CD14-positive monocyte (primary cell): ENCODE results near the gene TBC1D22A. TPM values are rescaled to one million over a fixed set of nuclear protein-coding genes. Genes with fewer than 3 reads are reported as not detected.

Experiments
- DNase-seq, 3 donors: peaks; one replicate each; pipeline ENCODE4 v3.0.0-alpha.2; 2011 to 2022
- H2AFZ ChIP-seq: 2 replicates; pipeline ENCODE4 v1.6.0; 2012; ENCODE audit warnings: mild to moderate bottlenecking, low read depth, low read length, inconsistent platforms; ENCODE audit not compliant: insufficient read depth, poor library complexity, severe bottlenecking
- H3K27ac ChIP-seq, 2 donors: 1 replicate in 1 of 2; 2 replicates in 1 of 2; pipeline ENCODE4 v1.5.1; 2012 to 2013; ENCODE audit warnings: low read length in 2 of 2, control low read depth in 1 of 2, inconsistent platforms in 1 of 2, low read depth in 1 of 2, mild to moderate bottlenecking in 1 of 2
- H3K27me3 ChIP-seq, 2 donors: one replicate each; pipeline versions ENCODE4 v1.6.0 to v1.6.1; 2011 to 2013; ENCODE audit warnings: low read length in 2 of 2; ENCODE audit not compliant: control insufficient read depth in 2 of 2, insufficient read depth in 2 of 2
- H3K36me3 ChIP-seq, 2 donors: replicated peaks in 1 of 2; 1 replicate in 1 of 2; 2 replicates in 1 of 2; pipeline versions ENCODE4 v1.5.1 to v1.6.1; 2012 to 2013; ENCODE audit warnings: low read length in 2 of 2, control low read depth in 1 of 2, inconsistent platforms in 1 of 2, mild to moderate bottlenecking in 1 of 2; ENCODE audit not compliant: insufficient read depth in 2 of 2, control insufficient read depth in 1 of 2
- H3K4me1 ChIP-seq, 2 donors: 1 replicate in 1 of 2; 2 replicates in 1 of 2; pipeline versions ENCODE4 v1.5.1 to v1.6.1; 2012 to 2013; ENCODE audit warnings: low read length in 2 of 2, control low read depth in 1 of 2, inconsistent platforms in 1 of 2, mild to moderate bottlenecking in 1 of 2, moderate library complexity in 1 of 2; ENCODE audit not compliant: insufficient read depth in 2 of 2, control insufficient read depth in 1 of 2
- H3K4me2 ChIP-seq: replicated peaks from 2 replicates; pipeline ENCODE3; 2012; ENCODE audit warnings: low read length, moderate library complexity, mild to moderate bottlenecking; ENCODE audit not compliant: poor library complexity, severe bottlenecking; ENCODE audit errors: extremely low read depth
- H3K4me3 ChIP-seq, 3 experiments: fragments of 200-600 bp in 1 of 3; sonication (generic) in 1 of 3; replicated peaks in 1 of 3; 1 replicate in 2 of 3; 2 replicates in 1 of 3; pipeline ENCODE4 v1.5.1; 2011 to 2013; ENCODE audit warnings: low read length in 3 of 3, mild to moderate bottlenecking in 3 of 3, control low read depth in 2 of 3, low read depth in 2 of 3, inconsistent platforms in 1 of 3, moderate library complexity in 1 of 3
- H3K79me2 ChIP-seq: 2 replicates; pipeline ENCODE4 v1.6.0; 2012; ENCODE audit warnings: mild to moderate bottlenecking, control low read depth, inconsistent platforms, low read length, moderate library complexity; ENCODE audit not compliant: insufficient read depth
- H3K9ac ChIP-seq: 2 replicates; pipeline ENCODE4 v1.6.0; 2017; ENCODE audit warnings: low read length, mild to moderate bottlenecking; ENCODE audit not compliant: insufficient read depth, poor library complexity, severe bottlenecking
- H3K9me3 ChIP-seq, 2 donors: replicated peaks in 1 of 2; 1 replicate in 1 of 2; 2 replicates in 1 of 2; pipeline versions ENCODE4 v1.5.1 to v1.6.1; 2012 to 2013; ENCODE audit warnings: low read length in 2 of 2, control low read depth in 1 of 2; ENCODE audit not compliant: control insufficient read depth in 1 of 2, insufficient read depth in 1 of 2
- H4K20me1 ChIP-seq: 2 replicates; pipeline ENCODE4 v1.6.0; 2012; ENCODE audit warnings: mild to moderate bottlenecking, low read length, control low read depth, moderate library complexity; ENCODE audit not compliant: insufficient read depth
- H3K27ac Mint-ChIP-seq, 7 donors: one replicate each; pipeline ENCODE4 v1.8.0; 2020; ENCODE audit warnings: mild to moderate bottlenecking in 7 of 7, mixed read lengths in 7 of 7, moderate library complexity in 6 of 7, inconsistent platforms in 2 of 7
- H3K27me3 Mint-ChIP-seq, 3 donors: one replicate each; pipeline ENCODE4 v1.8.0; 2021 to 2022; ENCODE audit warnings: low read depth in 3 of 3, mild to moderate bottlenecking in 3 of 3, mixed read lengths in 3 of 3, moderate library complexity in 3 of 3, inconsistent platforms in 1 of 3
- H3K36me3 Mint-ChIP-seq, 2 donors: one replicate each; pipeline ENCODE4 v1.8.0; 2020; ENCODE audit warnings: mixed read lengths in 2 of 2, inconsistent platforms in 1 of 2, mild to moderate bottlenecking in 1 of 2
- H3K4me1 Mint-ChIP-seq: one replicate; pipeline ENCODE4 v1.8.0; 2020; ENCODE audit warnings: mild to moderate bottlenecking, mixed read lengths
- H3K4me3 Mint-ChIP-seq, 2 donors: one replicate each; pipeline ENCODE4 v1.8.0; 2020; ENCODE audit warnings: mild to moderate bottlenecking in 2 of 2, mixed read lengths in 2 of 2, moderate library complexity in 1 of 2
- H3K9me3 Mint-ChIP-seq, 7 donors: one replicate each; pipeline ENCODE4 v1.8.0; 2020 to 2022; ENCODE audit warnings: mixed read lengths in 7 of 7, mild to moderate bottlenecking in 6 of 7, moderate library complexity in 6 of 7, inconsistent platforms in 2 of 7
- WGBS: methylation state at CpG from one replicate; pipeline ENCODE4 v1.1.5; 2013; ENCODE audit warnings: missing lambda C conversion rate; ENCODE audit not compliant: insufficient coverage; 5-methylcytosine and 5-hydroxymethylcytosine counted together
- intact Hi-C, 2 donors: fragments of 100-400 bp; cut with micrococcal nuclease; formaldehyde crosslinking; loops; one replicate each; pipeline versions ENCODE4 v1.15.0 to v1.15.1; 2023
- polyA plus RNA-seq, 3 donors: library from polyadenylated mRNA; depleted of rRNA in 1 of 3; unstranded in 2 of 3; stranded (reverse) in 1 of 3; fragments of 300-500 nt in 2 of 3; fragments of >200 nt in 1 of 3; fragmentation: Illumina TruSeq in 2 of 3; gene quantifications; 1 replicate in 2 of 3; 2 replicates in 1 of 3; pipeline ENCODE4 v1.2.3, GENCODE V29; 2012 to 2021
- TF ChIP-seq, protein P1 (sequence below): fragments of 200-600 bp; IDR thresholded peaks from one replicate; pipeline ENCODE4 v1.8.0; 2022; ENCODE audit warnings: antibody characterized with exemption, mild to moderate bottlenecking

TBC1D22A gene
- polyA plus RNA-seq, 3 donors: 25.9 to 36.2 (median 29.5) TPM

DNA sequence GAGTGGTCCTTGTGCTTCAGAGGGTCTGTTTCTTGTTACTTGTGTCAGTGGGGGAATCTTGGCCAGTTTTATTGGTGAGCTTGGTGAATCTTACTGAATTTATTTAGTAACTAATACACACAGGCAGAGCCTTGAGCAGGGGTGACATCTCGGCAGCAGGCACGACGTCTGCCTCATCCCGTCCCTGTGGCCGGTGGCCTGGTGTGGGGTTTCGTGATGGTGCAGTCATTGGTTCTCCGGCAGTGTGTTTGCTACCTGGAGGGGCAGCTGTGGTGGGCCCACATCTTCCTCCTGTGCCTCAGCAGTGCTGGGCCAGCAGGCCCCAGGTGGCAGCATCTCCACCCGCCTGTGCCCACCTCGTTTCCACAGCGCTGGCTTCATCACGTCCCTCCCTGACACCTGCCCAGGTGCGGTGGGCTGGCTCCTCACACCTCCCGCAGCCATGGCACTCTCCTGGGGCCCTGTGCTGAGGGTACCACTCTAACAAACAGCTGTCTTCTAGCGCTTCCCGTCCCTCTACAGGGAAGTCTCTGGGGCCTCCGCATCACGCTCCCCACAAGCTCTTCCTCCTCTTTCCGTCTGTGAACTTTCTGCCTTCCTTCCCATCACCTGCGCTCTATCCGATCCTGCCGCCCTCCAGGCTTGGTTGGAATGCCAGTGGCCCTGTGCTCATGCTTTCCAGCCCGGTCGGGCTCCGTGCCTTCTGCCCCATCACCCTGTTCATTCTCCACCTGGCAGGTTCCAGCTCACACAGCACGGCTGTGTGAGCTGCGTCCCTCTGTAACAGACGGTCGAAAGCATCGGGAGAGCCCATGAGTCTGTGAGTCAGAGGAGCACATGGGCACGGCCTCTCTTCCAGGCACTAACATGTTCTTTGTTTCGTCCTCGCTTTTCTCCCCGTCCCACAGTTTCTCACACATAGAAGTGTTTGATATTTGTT is 203.4 kb downstream of the TBC1D22A start:
- 97% methylated on average over 29 of the region's 33 CpGs for WGBS
- DNase-seq: no peak
- Histone ChIP-seq H3K4me1 (peaks cover 0 to 2% of the 10 kb centered on the region in 2 donors), H3K4me2 (no peak overlapping the region), H3K9ac (no peak overlapping the region), H3K36me3 (peaks cover 4 to 13% of the 10 kb centered on the region in 2 donors), H4K20me1 (peaks cover 99% of the 10 kb centered on the region), H3K9me3 (no peaks in the 10 kb centered on the region), H3K4me3 (no peak overlapping the region), H3K27ac (no peak overlapping the region), H3K79me2 (no peaks in the 10 kb centered on the region), H2AFZ (no peak overlapping the region), H3K27me3 (no peaks in the 10 kb centered on the region)
- TF ChIP-seq, protein P1, sequence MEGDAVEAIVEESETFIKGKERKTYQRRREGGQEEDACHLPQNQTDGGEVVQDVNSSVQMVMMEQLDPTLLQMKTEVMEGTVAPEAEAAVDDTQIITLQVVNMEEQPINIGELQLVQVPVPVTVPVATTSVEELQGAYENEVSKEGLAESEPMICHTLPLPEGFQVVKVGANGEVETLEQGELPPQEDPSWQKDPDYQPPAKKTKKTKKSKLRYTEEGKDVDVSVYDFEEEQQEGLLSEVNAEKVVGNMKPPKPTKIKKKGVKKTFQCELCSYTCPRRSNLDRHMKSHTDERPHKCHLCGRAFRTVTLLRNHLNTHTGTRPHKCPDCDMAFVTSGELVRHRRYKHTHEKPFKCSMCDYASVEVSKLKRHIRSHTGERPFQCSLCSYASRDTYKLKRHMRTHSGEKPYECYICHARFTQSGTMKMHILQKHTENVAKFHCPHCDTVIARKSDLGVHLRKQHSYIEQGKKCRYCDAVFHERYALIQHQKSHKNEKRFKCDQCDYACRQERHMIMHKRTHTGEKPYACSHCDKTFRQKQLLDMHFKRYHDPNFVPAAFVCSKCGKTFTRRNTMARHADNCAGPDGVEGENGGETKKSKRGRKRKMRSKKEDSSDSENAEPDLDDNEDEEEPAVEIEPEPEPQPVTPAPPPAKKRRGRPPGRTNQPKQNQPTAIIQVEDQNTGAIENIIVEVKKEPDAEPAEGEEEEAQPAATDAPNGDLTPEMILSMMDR: no peak
- intact Hi-C loops: no loop called here
- Mint-ChIP-seq H3K4me3 (no peak overlapping the region), H3K36me3 (peaks cover 25 to 28% of the 10 kb centered on the region in 2 donors), H3K9me3 (no peaks in the 10 kb centered on the region), H3K27ac (peak overlapping the region in 4 of 7 donors; percentile 21 to 72 (median 54)), H3K27me3 (peaks cover 0 to 2% (median 0%) of the 10 kb centered on the region in 3 donors), H3K4me1 (peaks cover 24% of the 10 kb centered on the region)

DNA sequence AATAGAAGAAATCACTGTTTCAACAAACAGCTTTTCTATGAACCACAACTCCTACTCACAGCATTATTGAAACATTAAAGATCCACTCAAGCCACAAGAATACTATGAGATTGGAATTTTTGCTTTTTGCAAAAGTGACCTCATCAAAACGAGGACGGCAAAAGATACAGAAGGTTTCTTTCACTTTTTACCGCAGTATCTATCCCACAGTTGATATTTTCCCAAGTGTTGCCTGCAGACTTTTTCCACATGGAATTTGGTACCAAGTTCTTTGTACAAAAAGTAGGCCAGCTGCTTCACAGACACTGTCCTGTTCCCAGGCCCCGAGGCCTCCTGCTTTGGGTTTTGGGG is 204.0 kb downstream of the TBC1D22A start:
- intact Hi-C loops: no loop called here
- Mint-ChIP-seq H3K4me1 (peaks cover 24% of the 10 kb centered on the region), H3K27me3 (peaks cover 0 to 2% (median 0%) of the 10 kb centered on the region in 3 donors), H3K27ac (peak overlapping the region in 1 of 7 donors; percentile 22), H3K36me3 (peaks cover 24 to 29% of the 10 kb centered on the region in 2 donors), H3K4me3 (no peak overlapping the region), H3K9me3 (no peaks in the 10 kb centered on the region)
- WGBS: 100% methylated on average over 1 of the region's 4 CpGs
- Histone ChIP-seq H3K4me3 (no peak overlapping the region), H3K27ac (no peak overlapping the region), H3K27me3 (no peaks in the 10 kb centered on the region), H3K9me3 (no peaks in the 10 kb centered on the region), H3K4me2 (no peak overlapping the region), H2AFZ (no peak overlapping the region), H3K36me3 (peaks cover 4 to 9% of the 10 kb centered on the region in 2 donors), H4K20me1 (peaks cover 100% of the 10 kb centered on the region), H3K79me2 (no peaks in the 10 kb centered on the region), H3K4me1 (peaks cover 0 to 4% of the 10 kb centered on the region in 2 donors), H3K9ac (no peak overlapping the region)
- TF ChIP-seq, protein P1: no peak
- DNase-seq: no peak
